ENCODE data around the gene LCP2. TPM values are rescaled to one million over a fixed set of nuclear protein-coding genes. Genes with fewer than 3 reads are reported as not detected.

Gene LCP2
- total and polyA plus RNA-seq, 10 of the 15 experiments (the other 5 are each of a cell fraction or from before 2014, with no cell fraction given), result 8.0 to 50.5 (median 20.6) TPM

DNA sequence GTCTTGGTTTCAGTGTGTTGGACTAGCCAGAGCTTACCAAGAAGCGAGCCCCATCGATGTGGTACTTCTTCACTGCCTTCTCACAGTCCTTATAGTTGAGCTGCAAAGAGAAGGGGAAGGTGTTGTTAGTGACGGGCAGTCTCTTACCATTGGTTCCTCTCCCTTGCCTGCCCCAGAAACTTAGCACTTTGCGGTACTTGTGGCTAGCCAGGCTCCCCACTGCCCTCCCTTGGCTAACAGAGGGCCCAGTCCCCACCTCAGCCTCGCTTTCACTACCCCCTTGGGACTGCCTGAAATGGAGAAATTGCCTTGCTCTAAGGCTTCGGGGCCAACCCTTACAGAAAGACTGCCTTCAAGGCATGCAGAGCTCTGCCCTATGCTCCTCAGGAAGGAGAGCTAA lies 4.3 kb downstream of the LCP2 start (continued):
- TF ChIP-seq BCLAF1 (IDR thresholded peaks at IDR 0.05), result no peak
- no peak for TF ChIP-seq FOS (IDR thresholded peaks at IDR 0.05; ENCODE audit: borderline replicate concordance, extremely low read depth, insufficient read length)
- TF ChIP-seq, protein P1, sequence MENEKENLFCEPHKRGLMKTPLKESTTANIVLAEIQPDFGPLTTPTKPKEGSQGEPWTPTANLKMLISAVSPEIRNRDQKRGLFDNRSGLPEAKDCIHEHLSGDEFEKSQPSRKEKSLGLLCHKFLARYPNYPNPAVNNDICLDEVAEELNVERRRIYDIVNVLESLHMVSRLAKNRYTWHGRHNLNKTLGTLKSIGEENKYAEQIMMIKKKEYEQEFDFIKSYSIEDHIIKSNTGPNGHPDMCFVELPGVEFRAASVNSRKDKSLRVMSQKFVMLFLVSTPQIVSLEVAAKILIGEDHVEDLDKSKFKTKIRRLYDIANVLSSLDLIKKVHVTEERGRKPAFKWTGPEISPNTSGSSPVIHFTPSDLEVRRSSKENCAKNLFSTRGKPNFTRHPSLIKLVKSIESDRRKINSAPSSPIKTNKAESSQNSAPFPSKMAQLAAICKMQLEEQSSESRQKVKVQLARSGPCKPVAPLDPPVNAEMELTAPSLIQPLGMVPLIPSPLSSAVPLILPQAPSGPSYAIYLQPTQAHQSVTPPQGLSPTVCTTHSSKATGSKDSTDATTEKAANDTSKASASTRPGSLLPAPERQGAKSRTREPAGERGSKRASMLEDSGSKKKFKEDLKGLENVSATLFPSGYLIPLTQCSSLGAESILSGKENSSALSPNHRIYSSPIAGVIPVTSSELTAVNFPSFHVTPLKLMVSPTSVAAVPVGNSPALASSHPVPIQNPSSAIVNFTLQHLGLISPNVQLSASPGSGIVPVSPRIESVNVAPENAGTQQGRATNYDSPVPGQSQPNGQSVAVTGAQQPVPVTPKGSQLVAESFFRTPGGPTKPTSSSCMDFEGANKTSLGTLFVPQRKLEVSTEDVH (IDR thresholded peaks at IDR 0.05; ENCODE audit: low read depth, partially characterized antibody), result no peak
- no peak for TF ChIP-seq MYC (IDR thresholded peaks at IDR 0.05; ENCODE audit: insufficient read depth, insufficient read length, insufficient replicate concordance, low read length, severe bottlenecking)
- TF ChIP-seq CBX5 (IDR thresholded peaks at IDR 0.05; ENCODE audit: low read depth), result no peak
- TF ChIP-seq ZSCAN29 (IDR thresholded peaks at IDR 0.05), result no peak
- TF ChIP-seq, protein P2, sequence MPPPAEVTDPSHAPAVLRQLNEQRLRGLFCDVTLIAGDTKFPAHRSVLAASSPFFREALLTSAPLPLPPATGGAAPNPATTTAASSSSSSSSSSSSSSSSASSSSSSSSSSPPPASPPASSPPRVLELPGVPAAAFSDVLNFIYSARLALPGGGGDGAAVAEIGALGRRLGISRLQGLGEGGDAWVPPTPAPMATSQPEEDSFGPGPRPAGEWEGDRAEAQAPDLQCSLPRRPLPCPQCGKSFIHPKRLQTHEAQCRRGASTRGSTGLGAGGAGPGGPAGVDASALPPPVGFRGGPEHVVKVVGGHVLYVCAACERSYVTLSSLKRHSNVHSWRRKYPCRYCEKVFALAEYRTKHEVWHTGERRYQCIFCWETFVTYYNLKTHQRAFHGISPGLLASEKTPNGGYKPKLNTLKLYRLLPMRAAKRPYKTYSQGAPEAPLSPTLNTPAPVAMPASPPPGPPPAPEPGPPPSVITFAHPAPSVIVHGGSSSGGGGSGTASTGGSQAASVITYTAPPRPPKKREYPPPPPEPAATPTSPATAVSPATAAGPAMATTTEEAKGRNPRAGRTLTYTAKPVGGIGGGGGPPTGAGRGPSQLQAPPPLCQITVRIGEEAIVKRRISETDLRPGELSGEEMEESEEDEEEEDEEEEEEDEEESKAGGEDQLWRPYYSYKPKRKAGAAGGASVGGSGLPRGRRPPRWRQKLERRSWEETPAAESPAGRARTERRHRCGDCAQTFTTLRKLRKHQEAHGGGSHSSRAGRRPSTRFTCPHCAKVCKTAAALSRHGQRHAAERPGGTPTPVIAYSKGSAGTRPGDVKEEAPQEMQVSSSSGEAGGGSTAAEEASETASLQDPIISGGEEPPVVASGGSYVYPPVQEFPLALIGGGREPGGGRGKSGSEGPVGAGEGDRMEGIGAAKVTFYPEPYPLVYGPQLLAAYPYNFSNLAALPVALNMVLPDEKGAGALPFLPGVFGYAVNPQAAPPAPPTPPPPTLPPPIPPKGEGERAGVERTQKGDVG (CRISPR knock-in tag; IDR thresholded peaks at IDR 0.05), result no peak
- no peak for TF ChIP-seq RBBP5 (conservative IDR thresholded peaks at IDR 0.05)
- TF ChIP-seq BHLHE40 (IDR thresholded peaks at IDR 0.05; ENCODE audit: borderline replicate concordance in 1 of 2, low read depth in 2 of 2, low read length in 1 of 2), result peak; percentile 37 to 76; a peak in 1 of 4 replicates
- peak; percentile 77 for TF ChIP-seq DPF2 (IDR thresholded peaks at IDR 0.05)
- TF ChIP-seq EGR1 (IDR thresholded peaks at IDR 0.05; ENCODE audit: borderline replicate concordance in 1 of 2, low read depth in 2 of 2, low read length in 2 of 2), result no peak
- TF ChIP-seq SMAD1 (IDR thresholded peaks at IDR 0.05; ENCODE audit: low read depth, partially characterized antibody), result no peak
- peak; percentile 97 for TF ChIP-seq MEF2B (IDR thresholded peaks at IDR 0.05; ENCODE audit: partially characterized antibody, poor library complexity, severe bottlenecking)
- TF ChIP-seq ZNF622 (IDR thresholded peaks at IDR 0.05), result no peak
- no peak for TF ChIP-seq ZNF217 (IDR thresholded peaks at IDR 0.05)
- TF ChIP-seq, protein P3, sequence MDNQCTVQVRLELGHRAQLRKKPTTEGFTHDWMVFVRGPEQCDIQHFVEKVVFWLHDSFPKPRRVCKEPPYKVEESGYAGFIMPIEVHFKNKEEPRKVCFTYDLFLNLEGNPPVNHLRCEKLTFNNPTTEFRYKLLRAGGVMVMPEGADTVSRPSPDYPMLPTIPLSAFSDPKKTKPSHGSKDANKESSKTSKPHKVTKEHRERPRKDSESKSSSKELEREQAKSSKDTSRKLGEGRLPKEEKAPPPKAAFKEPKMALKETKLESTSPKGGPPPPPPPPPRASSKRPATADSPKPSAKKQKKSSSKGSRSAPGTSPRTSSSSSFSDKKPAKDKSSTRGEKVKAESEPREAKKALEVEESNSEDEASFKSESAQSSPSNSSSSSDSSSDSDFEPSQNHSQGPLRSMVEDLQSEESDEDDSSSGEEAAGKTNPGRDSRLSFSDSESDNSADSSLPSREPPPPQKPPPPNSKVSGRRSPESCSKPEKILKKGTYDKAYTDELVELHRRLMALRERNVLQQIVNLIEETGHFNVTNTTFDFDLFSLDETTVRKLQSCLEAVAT (IDR thresholded peaks at IDR 0.05), result peak; percentile 99
- TF ChIP-seq SPI1 (IDR thresholded peaks at IDR 0.05; ENCODE audit: borderline replicate concordance, insufficient read depth, low read depth, low read length), result peak; percentile 24; the same call in 1 of the 2 replicates
- no peak for TF ChIP-seq SREBF2 (IDR thresholded peaks at IDR 0.05; ENCODE audit: low read length)
